Skin of body (tissue), 2 donors: Measurements from ENCODE around the gene TMTC2. TPM values are rescaled to one million over a fixed set of nuclear protein-coding genes. Genes with fewer than 3 reads are reported as not detected.
"Not testable (repeated sequence)": the region's sequence is repeated elsewhere in the genome, so short reads cannot be mapped to it uniquely, and the experiment has no call there.

Source experiments
- DNase-seq: peaks from one replicate; lab custom pipeline; 2025; lab: John Stamatoyannopoulos, UW
- total RNA-seq: library from RNA; depleted of rRNA; stranded (reverse); fragments of >200 nt; gene quantifications from one replicate; pipeline ENCODE4 v1.2.3, GENCODE V29; 2014

The TMTC2 gene
- total RNA-seq, 1 donor from 2014 or later: 37.3 TPM

DNA sequence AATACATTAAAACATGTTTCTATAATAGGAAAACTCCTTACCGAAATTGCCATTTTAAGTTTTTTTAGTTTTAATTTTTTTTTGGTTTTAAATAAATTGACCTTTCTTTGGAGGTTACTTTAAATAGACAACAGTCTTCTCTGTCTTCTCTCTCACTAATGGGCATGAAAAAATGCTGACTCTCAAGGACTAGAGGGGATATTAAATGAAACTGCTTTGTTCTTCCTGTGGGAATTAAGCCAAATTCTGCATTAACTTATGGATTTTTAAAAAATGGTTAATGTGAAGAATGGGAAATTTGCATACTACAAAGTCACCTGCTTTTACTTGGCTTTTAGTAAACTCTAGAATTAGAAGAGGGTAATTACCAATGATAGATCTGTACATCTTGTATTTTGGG lies 378.9 kb downstream of the TMTC2 start:
- DNase-seq: no peak

DNA sequence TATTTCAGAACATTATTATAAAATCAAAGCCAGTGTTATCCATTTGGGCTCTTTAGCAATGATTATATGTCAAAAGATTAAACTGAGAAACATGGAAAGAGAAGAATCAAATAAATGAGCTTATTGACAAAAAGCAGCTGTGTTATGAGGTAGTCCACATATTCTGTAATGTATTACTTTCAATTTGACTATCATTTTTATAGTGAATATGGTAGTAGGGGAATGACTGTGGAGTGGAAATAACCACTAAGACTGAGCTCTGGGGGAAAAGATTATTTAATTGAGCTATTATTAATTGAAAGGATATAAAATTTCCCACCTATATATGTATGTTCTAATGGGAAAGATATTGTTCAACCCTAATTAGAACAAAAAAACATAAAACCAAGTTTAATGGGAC lies 381.3 kb downstream of the TMTC2 start:
- DNase-seq: no peak

DNA sequence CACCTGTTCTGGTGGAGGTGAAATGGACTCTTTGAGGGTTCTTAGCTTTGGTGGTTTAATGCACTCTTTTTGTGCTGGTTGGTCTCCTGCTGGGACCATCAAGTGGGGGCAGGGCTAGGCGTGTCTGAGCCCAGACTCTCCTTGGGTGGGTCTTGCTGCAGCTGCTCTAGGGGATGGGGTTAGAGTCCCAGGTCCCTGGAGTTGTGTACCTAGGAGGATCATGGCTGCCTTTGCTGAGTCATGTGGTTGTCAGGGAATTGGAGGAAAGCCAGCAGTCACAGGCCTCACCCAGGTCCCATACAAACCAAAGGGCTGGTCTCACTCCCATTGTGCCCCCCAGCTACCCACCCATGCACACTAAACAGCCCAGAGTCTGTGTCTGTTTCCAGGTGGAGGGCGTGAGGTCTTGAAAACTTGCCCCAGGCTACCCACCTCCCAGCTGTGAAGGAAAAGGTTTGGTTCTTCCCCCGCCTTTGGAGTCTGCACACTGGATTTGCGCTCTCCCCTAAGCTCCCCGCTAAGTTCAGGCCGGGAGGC lies 387.7 kb downstream of the TMTC2 start:
- DNase-seq: no peak

DNA sequence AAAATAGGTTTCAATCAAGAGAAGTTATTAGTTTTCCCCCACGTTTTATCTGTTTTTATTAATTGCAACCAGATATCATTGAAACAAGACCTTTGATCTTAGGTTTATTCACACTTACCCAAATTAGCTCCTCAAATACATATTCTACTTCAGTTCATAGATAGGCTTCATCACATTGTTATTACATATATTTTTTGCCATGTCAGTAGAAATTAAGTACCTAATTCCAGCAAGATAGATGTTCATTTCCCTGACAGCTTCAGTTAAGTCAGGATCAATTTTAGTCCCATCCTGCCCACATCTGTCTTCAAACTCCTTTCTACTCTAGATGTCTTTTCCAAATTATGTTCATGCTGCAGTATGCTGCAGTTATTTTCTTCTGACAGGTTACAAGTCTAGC lies 388.8 kb downstream of the TMTC2 start:
- no peak for DNase-seq

DNA sequence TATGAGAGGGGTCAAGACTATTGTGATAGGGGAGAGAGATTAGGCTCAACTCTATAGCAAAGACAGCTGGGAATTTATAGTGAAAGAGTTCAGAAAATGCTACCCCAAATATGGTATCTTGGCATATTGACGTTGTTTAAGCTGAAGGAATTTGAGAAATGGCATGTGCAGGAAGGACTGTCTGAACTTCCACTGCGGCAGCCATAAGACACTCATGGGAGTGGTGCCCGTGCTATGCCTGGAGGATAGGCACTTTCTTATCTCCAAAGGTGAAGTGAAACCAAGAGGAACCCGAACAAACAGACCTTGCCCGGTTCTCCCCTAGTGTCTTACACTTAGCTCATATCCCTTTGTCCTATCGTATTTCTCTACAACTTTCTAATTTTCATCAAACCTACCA lies 390.3 kb downstream of the TMTC2 start:
- no peak for DNase-seq

DNA sequence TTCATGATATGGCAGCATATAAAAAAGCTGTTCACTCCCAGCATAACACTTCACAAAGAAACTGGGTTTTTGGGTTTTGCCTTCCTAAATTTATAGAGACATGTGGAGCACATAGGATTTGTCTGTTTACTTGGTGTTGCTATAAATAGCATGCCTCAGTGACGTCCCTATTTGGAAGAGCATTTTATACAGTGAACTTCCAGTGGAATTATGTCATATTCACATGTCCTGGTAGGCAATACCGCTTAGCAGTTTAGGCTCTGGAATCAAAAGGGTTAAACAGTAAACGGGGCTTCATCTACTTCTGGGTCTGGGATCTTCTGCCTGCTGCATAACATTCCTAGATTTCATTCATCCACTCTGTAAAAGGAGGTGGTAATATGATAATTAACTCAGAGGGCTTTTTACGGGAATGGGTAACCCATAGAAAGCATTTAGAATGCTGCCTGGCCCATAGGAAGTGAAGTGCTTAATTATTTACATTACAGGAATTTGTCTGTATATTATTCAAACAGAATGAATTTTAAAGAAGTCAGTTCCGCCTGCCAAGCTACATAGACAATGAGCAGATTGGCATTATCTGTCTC lies 396.1 kb downstream of the TMTC2 start:
- DNase-seq: peak; percentile 39

DNA sequence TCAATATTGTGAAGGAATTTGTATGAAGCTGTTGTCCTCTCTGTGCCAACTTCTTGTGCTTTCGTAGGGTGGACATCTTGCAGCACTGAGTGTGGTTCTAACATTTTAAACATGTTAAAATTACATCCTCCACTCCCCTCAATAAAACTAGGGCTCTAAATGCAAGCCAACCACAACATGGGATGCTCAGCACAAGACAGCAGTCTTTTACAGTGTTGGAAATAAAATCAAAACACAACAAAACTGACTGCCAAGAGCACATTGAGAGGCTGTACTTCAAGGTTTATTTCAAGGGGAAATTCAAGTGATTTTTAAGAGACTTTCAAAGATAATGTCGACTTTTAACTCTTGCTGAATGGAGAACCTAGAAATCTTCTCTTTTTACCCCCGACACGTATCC lies 396.9 kb downstream of the TMTC2 start:
- no peak for DNase-seq

DNA sequence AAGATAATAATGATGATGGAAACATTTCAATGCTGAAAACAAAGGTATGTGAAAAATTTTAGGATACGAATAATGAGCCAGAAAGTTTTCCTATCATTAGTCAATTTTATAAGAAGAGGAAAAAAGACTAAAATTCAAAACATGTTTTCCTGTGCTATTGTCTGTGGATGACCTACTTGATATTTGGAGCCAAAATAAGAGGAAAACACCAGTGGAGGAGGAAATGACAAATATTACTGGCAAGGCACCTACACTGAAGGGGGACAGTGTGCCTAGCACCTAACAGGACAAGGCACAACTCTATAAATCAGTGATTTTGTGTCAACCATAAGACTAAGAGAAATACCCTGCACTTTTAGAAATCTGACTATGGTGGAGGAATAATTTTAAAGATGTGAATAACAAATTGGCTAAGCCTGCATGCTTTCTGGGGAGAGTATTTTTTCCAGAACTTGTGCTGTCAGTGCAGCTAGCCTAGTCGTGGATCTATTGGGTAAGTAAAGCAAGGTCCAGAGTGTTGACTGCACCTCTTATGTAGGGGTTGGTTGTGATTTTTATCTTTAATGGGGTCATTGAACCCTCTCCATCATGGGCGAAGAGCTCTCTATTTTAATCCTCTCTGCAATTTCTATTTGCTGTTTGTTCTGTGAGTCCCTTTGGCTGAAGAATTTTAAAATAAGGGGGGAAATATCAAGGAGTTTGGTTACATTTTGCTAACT lies 398.0 kb downstream of the TMTC2 start:
- no peak for DNase-seq

DNA sequence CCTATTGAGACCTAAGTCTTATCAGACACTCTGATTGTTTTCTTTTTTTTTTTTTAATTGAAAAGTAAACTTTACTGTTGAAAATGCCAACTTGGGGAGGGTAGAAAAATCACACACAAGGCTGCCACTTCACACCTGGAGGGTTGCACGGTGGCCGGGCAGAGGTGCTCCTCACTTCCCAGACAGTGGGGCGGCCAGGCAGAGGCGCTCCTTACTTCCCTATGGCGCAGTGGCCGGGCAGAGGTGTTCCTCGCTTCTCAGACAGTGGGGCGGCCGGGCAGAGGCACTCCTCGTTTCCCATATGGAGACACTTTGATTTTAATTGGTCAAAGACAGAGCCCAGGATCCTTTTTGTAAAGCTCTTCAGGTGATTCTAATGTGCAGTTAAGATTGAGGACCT lies 399.3 kb downstream of the TMTC2 start:
- DNase-seq: no peak

DNA sequence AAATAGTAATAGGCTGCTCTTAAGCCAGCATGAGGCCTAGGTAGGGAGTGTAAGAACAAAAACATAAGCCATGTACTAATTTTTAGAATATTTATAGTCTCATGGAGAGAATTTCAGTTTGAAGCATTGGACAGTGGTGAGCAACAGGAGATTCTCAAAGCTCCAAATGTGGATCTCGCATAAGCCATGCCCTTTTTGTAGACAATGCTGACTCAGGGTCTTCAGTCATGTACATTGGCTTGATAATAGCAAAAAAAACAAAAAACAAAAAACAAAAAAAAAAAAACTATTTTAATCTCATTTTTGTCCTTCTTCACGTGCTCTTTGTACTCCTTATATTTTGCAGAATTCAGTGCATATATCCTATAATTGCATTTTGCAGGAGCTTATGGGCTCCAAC lies 402.9 kb downstream of the TMTC2 start:
- no peak for DNase-seq

DNA sequence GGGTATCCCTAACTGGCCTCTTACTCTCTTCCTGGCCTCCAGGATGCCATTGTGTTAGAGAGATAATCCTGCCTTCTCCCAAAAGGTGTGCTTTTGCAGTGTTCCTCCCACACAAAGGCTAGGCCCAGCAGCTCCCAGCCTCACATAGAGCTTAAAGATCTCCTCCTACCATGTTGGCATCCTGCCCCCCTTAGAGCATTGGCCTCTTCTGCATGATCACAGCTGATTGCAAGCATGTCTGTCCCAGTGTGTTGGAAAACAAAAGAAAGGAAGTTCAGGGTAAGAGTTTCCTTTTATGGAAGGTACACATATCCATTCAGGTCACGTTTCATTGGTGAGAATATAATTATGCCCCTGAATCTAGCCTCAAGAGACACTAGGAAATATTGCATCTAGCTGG lies 405.4 kb downstream of the TMTC2 start:
- no peak for DNase-seq

DNA sequence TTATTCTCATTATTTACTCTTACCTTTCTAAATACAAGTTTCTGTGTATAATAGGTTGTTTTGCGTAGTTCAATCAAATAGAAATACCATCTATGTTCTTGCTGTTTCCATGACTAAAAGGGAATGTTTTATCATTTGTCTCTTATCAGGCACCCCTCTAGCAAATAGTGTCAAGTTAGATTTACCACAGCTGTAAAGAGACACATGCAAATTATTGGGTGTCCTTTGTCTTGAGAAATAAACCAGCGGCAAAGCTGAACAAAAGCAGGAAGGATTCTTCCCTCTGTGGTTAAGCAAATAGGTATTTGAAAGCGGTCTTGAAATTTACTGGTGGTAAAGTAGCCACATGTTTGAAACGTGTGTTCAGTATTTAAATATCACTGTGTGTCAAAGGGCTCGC lies 405.9 kb downstream of the TMTC2 start:
- DNase-seq: no peak

DNA sequence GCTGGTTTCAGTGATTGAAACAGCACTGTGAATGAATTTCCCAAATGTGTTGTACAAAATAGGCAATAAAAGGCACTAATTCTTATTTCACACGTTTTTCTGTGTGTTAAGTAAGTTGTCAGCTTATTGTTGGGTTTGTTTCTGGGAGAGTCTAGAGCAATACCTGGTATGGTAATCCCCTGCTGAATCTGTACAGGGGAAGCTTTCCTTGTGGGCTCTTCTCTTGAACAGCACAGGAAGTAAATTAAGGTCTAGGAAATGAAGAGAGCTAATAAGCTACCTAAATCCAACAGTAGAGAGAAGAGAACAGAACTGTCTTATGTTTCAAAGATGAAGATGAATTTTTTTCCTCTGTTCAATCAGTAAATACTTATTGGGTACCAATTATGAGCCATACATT lies 406.7 kb downstream of the TMTC2 start:
- no peak for DNase-seq

DNA sequence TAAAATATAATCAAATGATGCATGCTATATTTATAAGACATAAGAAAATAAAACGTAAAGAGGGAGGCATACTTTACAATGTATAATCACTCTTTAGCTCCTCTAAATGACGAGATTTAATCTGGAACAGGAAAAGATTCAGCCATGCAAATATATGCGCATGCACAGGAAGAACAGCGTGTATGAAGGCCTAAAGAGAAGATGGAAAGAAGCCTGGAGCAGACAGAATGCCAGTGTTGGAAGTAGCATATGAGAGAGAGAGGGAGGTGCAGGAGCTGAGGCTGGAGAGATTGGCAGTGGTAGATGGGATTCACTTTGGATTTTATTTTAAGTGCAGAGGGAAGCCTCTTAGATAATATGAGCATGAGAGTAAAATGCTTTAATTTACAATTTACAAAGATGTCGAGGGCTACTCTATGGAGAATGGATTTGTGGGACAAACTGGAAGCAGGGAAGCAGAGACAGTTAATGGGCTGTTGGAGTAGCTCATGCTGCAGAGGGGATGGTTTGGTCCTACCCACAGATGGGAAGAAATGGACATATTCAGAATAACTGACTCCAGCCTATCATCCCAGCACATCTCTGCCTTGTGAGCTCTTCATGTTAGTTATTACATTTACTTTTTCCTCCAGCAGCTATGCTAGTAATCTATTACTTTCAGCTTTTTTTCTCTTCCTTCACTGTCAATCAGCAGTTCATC lies 411.1 kb downstream of the TMTC2 start:
- no peak for DNase-seq

DNA sequence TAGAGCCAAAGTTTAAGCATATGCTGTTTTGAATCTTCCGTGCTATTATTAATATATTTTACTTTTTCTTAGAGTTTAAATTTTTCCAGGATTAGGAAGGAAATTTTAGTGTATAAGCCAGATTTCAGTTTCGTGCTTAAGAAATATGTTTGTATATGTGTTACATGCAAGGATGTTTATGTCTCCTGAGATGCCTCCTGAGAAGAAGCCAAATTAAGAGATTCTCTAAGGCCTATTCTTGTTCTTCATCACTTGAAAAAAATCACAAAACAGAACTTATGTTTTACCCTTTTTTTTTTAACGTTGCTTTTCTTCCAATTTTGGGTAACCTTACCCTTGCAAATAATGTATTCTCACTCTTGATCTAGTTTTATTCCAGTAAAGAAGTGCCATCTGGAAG lies 412.7 kb downstream of the TMTC2 start:
- DNase-seq: no peak

DNA sequence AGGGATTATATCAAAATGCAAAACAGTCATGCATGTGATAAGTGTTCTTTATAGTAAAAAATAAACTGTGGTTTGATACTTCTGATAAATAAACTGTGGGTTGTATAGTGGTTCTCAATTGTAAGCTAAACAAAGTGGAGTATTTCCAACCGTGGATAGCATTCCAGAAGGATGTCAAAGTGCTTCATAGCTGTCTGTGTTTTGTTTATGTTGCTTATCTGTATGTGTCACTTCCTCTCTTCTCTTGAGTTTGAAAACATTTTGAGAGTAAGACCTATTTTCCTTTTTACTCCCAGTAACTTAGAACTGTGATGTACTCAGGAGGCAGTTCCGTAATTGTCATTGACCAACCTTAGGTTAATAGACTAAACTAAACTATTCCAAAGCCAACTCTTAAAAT lies 415.8 kb downstream of the TMTC2 start:
- no peak for DNase-seq

DNA sequence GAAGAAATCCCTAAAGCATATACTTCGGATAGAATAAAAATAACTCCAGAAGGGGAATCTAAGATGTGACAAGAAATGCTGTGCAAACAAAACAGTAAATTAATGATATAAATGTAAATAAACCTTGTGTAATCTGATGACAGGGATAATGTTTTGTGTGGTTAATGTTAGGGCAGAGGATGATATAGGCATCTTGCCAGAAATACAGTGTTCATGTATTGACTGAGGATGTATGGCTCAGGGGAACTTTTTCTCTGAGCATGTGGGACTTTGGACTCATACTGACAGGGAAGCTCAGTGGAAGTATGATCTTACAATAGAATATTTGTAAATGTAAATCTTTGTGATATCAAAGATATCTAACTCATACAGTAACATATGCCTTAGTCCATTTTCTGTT lies 420.2 kb downstream of the TMTC2 start:
- no peak for DNase-seq

DNA sequence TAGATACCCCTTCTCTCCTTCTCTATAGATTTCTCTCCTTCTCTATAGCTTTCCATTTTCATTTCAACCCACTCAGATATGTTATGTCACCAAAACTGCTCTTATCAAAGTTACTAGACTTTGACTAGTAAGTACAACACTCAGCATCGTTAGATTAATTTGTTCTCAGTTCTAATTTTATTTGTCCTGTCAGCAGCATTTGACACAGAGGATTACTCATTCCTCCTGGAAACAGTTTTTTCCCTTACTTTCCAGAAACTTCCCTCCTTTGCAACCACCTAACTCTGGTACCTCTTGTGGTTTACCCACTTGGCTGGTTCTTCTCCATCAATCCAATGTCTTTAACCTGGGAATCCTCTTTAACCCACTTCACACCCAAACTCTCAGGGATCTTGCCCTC lies 423.7 kb downstream of the TMTC2 start:
- no peak for DNase-seq

DNA sequence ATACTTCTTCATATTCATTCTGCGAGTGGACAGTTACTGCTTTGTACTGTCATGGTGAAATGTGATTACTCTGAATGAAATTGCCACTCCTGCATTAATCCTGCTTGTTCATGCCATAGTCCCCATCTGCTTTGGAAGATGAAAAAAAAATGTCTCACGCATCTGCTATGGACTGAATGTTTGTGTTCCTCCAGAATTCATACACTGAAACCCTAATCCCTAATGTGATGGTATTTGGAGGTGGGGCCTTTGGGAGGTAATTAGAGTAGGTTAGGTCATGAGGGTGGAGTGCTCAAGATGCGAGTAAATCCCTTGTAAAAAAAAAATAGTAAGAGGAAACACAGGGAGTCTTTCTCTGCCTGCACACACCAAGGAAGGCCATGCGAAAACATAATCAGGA lies 427.2 kb downstream of the TMTC2 start:
- DNase-seq: peak; percentile 8

DNA sequence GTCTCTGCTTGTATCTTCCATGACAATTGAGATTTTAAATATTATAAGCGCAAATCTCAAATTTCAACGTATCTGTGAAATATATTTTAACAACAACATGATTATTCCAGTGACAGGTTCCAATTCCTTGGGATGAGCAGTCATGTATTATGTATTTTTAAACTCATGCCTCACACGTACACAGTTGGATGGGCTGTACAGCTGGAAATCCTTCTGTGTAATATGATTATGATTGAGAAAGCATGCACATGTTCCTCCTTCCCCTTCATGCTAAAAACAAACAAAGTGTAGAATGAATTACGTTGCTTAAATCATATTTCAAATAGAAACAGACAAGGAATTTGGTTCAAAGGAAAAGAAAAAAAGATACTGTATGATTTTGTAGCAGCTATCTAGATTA lies 428.3 kb downstream of the TMTC2 start:
- DNase-seq: peak; percentile 15

DNA sequence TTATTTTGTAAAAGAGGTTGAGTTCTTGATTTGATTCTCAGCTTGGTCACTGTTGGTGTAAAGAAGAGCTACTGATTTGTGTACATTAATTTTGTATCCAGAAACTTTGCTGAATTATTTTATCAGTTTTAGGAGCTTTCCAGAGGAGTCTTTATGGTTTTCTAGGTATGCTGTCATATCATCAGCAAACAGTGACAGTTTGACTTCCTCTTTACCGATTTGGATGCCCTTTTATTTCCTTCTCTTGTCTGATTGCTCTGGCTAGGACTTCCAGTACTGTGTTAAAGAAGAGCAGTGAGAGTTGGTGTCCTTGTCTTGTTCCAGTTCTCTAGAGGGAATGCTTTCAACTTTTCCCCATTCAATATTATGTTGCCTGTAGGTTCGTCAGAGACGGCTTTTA lies 431.2 kb downstream of the TMTC2 start:
- not testable (repeated sequence) for DNase-seq

DNA sequence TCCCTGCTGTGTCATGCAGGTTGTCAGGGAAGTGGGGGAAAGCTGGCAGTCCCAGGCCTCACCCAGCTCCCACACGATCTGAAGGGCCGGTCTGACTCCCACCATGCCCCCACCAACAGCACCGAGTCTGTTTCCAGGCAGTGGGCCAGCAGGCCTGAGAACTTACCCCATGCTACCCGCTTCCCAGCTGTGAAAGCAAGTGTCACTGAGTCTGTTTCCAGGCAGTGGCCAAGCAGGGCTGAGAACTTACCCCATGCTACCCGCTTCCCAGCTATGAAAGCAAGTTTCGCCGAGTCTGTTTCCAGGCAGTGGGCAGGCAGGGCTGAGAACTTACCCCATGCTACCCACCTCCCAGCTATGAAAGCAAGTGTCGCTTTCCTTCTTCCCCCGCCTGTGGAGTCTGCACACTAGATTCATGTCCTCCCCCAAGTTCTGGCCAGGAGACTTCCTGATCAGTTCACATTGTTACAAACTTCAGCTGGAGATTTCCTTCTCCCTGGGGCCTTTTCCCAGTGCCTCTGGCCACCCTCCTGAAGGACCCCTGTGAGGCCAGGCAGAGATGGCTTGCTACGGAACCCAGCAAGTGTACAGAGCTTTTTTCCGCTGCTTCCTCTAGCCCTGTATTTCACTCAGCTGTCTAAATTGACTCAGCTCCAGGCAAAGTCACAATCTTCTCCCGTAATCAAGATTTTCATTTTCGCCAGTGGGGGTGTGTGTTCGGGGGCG lies 435.4 kb downstream of the TMTC2 start:
- DNase-seq: no peak
